GM18867 (cell line): ENCODE measurements around the gene ZNF565.
"Not testable (repeated sequence)": the region's sequence is repeated elsewhere in the genome, so short reads cannot be mapped to it uniquely, and the experiment has no call there.

ENCODE experiments used
- ATAC-seq: cut with Tn5 transposase; IDR thresholded peaks from one replicate; pipeline ENCODE4 v1.9.1; 2021; ENCODE audit warnings: mild to moderate bottlenecking, moderate library complexity; ENCODE audit not compliant: unreplicated experiment

ZNF565 gene

DNA sequence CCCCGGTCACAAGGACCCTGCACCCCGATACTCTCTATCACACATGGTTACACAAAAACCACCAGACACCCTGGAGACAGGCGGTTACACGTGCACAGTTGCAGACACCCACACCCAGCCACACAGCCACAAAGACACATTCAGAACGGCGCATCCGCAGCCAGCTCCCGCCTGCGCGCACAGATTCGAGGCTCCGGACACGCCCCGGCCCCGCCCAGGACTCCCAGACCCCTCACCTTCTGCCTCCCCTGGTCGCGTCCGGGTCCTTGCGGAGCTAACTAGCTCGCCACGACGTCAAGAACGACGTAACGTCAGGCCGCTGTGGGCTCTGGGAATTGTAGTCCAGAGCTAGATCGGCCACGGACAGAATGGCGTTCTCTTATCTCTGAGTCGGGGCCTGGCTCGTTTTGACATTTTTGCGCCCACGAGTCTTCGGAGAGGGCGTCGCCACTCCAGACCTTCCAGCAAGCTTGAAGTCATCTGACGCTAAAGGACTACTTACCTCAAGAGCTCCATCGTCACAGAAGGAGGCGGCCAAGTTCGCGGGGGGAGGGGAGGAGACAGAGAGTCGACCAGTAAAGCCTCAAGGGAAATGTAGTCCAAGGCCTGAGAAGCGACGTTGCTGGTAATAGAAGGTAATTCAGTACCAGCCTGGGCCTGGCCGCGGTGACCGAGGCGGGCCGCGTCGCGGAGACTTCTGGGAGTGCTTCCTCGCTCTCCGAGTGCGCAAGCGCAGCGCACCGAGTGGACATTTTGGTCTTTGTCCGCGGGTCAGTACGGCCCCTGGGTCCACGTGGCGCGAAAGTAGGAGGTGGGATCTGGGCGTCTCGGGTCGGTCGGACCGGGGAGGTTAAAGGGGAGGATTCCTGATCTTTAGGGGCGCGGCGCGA, at the start of gene ZNF565, which contains the start of gene ZNF146:
TSS of gene ZNF565 (minus strand) at position 280 of the 890 bp plus-strand sequence. CDS start 12,680 bp downstream, outside the sequence.
TSS of gene ZNF146 (plus strand) at position 721 of the 890 bp plus-strand sequence. CDS start 21,335 bp downstream, outside the sequence.
- ATAC-seq = peak; percentile 89

DNA sequence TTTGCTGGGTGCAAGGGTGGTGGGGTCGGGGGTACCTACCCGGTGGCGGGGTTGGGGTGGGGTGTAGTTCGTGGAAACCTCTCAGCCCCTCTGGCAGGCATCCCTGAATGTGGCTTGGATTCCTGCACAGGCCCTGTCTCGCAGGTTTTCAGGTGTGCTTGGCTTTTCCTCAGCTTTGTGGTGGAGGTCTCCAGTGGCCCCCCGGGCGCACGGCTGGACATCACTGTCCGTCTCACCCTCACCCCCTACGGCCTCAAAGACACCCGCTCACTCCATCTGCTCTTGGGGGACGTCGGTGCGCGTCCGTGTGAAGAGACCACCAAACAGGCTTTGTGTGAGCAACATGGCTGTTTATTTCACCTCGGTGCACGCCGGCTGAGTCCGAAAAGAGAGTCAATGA, 44.7 kb upstream of the ZNF565 start:
- ATAC-seq = no peak

GRCh38 chr19:36258028-36258875, 43.8 kb upstream of the ZNF565 start:
- ATAC-seq = no peak

GRCh38 chr19:36257520-36257876, 43.0 kb upstream of the ZNF565 start:
- ATAC-seq = no peak

DNA sequence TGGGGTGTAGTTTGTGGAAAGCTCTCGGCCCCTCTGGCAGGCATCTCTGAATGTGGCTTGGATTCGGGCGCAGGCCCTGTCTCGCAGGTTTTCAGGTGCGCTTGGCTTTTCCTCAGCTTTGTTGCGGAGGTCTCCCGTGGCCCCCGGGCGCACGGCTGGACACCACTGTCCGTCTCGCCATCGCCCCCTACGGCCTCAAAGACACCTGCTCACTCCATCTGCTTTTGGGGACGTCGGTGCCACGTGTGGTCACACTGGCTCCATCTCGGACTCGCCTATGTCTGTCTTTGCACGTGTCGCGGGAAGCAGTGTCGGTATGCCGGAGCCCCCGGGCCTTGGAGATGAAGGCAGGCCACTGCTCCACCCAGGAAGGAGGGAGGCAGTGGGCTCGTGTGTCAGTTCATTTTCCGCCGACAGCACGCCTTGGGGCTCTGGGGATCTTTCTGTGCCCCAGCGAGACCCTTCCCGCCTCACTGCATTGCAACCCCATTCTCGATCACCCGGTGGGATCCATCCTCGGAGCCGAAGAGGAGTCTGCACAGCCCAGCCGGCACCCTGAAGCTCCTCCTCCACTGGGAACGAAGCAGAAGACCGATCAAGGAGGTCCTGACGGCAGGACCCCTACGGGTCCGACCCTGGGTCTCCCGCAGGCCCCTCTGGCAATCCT, 42.5 kb upstream of the ZNF565 start:
- ATAC-seq = no peak

DNA sequence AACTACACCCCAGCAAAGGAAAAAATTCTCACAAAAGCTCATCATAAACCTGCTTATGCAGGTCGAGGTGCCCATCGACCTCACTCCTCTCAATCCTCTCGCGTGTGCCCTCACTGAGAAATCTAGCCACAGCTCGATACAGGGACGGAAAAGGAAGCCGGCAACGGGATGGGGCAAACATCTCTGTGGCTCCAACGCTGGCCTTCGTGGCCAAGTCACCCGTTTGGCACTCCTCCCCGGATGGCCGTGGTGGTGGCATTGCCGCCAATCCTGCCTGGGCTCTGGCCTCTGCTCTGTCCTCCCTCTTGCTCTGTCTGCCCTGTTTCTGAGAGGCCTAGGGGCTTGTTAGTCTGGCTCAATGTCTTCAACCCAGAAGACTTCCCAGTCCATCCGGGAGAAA, 41.6 kb upstream of the ZNF565 start:
- no peak for ATAC-seq

DNA sequence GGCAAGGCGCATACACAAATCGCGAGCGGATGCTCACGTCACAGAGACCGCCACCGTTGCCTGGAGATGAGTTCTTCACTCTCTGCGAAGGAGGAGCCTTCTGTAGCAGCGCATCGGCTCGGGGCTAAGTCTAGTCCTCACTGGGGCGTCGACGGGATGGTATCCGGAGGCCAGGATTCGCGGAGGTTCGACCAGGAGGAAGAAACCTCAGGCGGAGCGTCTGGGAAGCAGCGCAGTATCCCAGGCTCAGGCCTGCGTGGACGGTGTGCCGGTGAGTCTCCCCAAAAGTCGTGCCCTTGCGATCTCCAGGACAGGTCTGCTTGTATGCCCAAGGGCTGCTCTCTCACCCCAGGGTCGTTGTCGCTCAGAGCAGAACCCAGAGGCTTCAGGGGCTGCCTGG, 40.9 kb upstream of the ZNF565 start:
- no peak for ATAC-seq

DNA sequence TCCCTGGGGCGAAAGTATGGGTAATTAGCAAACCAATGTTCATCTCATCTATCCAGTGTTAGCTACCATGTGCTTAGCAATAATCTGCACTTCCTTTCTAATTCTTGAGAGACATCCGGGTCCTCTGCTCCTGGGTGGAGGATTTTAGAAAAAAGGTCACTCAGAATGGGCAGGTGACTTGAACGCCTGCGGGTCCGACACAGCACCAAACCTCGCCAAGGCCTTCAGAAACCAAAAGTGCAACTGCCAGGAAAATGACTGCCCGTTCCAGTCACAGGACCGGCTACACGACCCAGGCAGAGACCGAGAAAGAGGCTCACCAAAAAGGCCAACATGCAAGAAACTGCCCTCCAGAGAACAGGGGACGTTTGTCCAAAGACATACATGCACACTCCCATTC, 40.4 kb upstream of the ZNF565 start:
- no peak for ATAC-seq

GRCh38 chr19:36252047-36252446, 37.6 kb upstream of the ZNF565 start:
- no peak for ATAC-seq

GRCh38 chr19:36246006-36246481, 31.6 kb upstream of the ZNF565 start:
- ATAC-seq = no peak

- no peak for ATAC-seq
Observed at GRCh38 chr19:36245210-36246005, 30.9 kb upstream of the ZNF565 start.

GRCh38 chr19:36244066-36244465, 29.6 kb upstream of the ZNF565 start:
- ATAC-seq = no peak

GRCh38 chr19:36236946-36237310, 22.5 kb upstream of the ZNF565 start:
- no peak for ATAC-seq

- ATAC-seq = no peak
Observed at GRCh38 chr19:36236304-36236945, 22.0 kb upstream of the ZNF565 start.

DNA sequence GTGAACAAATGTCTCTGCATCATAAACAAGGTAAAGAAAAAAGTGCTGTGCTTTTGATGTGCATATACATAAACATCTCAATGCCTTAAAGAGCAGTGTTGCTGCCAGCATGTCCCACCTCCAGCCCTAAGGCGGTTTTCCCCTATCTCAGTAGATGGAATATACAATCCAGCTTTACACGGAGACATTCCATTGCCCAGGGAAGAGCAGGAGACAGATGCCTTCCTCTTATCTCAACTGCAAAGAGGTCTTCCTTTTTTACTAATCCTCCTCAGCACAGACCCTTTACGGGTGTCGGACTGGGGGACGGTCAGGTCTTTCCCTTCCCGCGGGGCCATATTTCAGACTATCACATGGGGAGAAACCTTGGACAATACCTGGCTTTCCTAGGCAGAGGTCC, 19.2 kb upstream of the ZNF565 start:
- ATAC-seq = not testable (repeated sequence)

DNA sequence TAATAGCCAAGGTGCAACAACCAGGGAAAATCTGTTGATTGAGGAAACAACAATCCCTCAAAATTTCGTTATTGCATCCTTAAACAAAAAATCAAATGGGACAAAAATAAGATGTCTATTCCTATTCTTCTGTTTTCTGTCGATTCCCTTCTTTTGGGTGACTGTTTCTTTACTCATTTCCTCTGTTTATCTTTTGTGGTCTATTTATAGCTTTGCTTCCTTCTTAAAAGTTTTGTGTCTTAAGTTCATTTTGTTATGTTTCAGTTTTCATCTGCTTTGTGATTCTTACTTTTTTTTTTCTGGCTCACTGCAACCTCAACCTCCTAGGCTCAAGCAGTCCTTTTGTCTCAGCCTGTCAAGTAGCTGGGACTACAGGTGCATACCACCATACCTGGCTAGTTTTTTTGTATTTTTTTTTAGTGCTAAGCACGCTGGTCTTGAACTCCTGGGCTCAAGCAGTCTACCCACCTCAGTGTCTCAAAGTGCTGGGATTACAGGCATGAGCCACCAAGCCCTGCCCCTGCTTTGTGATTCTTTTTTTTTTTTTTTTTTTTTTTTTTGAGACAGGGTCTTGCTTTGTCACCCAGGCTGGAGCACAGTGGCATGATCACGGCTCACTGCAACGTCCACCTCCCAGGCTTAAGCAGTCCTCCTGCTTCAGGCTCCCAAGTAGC, 10.9 kb upstream of the ZNF565 start:
- no peak for ATAC-seq

DNA sequence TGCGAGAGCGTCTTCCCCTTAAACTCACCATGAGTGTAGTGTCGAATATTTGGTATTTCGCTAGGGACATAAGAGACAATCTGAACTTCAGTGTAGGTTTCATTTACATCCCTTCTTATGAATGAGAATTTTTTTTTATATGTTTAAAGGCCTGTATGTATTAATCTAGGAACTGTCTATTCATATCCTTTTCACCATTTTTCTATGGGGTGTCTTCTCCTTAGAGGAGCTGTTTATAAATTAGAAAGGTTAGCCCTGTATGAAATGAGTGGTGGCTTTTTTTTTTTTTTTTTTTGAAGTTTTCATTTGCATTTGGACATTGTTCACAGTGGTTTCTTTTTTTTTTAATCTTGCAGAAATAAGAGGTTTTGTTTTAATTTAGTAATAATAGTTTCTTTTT, 8.0 kb upstream of the ZNF565 start:
- ATAC-seq = no peak

- ATAC-seq = no peak
Observed at GRCh38 chr19:36221474-36221873, 7.0 kb upstream of the ZNF565 start.
